ENCODE data around the gene PRPF4.

The PRPF4 gene

DNA sequence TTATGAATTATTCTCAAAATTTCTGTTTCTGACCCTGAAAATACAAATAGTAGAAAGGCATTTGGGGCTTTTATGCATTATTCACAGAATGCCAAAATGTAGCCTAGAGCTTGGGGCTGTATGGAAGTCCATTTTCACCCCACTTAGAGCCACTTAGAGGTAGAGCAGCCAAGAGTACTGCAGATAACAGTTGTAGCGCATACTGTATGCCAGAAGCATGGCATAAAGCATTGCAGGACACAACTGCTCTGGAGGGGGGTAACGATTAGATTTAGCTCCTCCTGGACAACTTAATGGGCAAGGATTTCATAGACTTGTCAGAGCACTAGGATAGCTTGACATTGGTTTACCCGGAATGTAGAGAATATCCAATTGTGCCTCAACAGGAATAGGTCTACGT lies 38.4 kb upstream of the PRPF4 start:
- Histone ChIP-seq H3K9me3 (ENCODE audit: severe bottlenecking) (no peaks in the 10 kb centered on the region), H3K36me3 (ENCODE audit: low read depth) (no peaks in the 10 kb centered on the region), H3K4me3 (ENCODE audit: severe bottlenecking) (no peak overlapping the region), H3K27ac (ENCODE audit: poor library complexity, severe bottlenecking) (no peak overlapping the region), H3K4me1 (ENCODE audit: insufficient read depth, poor library complexity, severe bottlenecking) (peaks cover 4% of the 10 kb centered on the region), H3K27me3 (ENCODE audit: insufficient read depth, poor library complexity, severe bottlenecking) (no peaks in the 10 kb centered on the region)
- ATAC-seq (ENCODE audit: low read depth) (no peak), DNase-seq (ENCODE audit: low spot score) (no peak)
- no peak for TF ChIP-seq CTCF (IDR thresholded peaks at IDR 0.05; ENCODE audit: poor library complexity, severe bottlenecking)

- no peak for ATAC-seq (ENCODE audit: low read depth)
- no peaks in the 10 kb centered on the region for H3K36me3 ChIP-seq (ENCODE audit: low read depth)
Measured at GRCh38 chr9:113238202-113238858, 37.1 kb upstream of the PRPF4 start.

DNA sequence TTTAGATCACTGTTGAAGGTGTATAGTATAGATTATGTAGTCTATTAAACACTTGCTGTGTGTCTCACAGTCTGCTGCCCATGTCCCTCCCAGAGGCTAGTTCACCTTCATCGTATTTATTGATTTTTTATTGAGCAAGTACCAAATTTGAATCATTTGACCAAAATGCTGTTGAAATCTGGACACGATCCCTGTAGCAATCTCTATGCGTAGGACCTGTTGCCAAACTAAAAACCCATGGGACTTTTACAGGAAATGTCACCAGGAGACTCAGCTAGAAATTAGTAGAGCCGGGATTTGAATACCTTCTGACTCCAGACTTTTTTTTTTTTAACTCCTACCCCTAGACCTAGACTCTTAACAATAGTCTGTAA lies 36.6 kb upstream of the PRPF4 start:
- H3K4me3 ChIP-seq (ENCODE audit: severe bottlenecking), result no peak overlapping the region
- ATAC-seq (ENCODE audit: low read depth), result no peak
- H3K9me3 ChIP-seq (ENCODE audit: severe bottlenecking), result no peaks in the 10 kb centered on the region
- no peaks in the 10 kb centered on the region for H3K4me1 ChIP-seq (ENCODE audit: insufficient read depth, poor library complexity, severe bottlenecking)
- no peaks in the 10 kb centered on the region for H3K27me3 ChIP-seq (ENCODE audit: insufficient read depth, poor library complexity, severe bottlenecking)
- no peak overlapping the region for H3K27ac ChIP-seq (ENCODE audit: poor library complexity, severe bottlenecking)
- H3K36me3 ChIP-seq (ENCODE audit: low read depth), result no peaks in the 10 kb centered on the region
- no peak for DNase-seq (ENCODE audit: low spot score)
- TF ChIP-seq CTCF (IDR thresholded peaks at IDR 0.05; ENCODE audit: poor library complexity, severe bottlenecking), result no peak

More at GRCh38 chr9:113238202-113238858, 37.1 kb upstream of the PRPF4 start:
- H3K4me3 ChIP-seq (ENCODE audit: severe bottlenecking), result no peak overlapping the region
- H3K9me3 ChIP-seq (ENCODE audit: severe bottlenecking), result no peaks in the 10 kb centered on the region
- H3K27me3 ChIP-seq (ENCODE audit: insufficient read depth, poor library complexity, severe bottlenecking), result no peaks in the 10 kb centered on the region
- no peak overlapping the region for H3K27ac ChIP-seq (ENCODE audit: poor library complexity, severe bottlenecking)
- TF ChIP-seq CTCF (IDR thresholded peaks at IDR 0.05; ENCODE audit: poor library complexity, severe bottlenecking), result no peak
- no peaks in the 10 kb centered on the region for H3K4me1 ChIP-seq (ENCODE audit: insufficient read depth, poor library complexity, severe bottlenecking)
- no peak for DNase-seq (ENCODE audit: low spot score)

DNA sequence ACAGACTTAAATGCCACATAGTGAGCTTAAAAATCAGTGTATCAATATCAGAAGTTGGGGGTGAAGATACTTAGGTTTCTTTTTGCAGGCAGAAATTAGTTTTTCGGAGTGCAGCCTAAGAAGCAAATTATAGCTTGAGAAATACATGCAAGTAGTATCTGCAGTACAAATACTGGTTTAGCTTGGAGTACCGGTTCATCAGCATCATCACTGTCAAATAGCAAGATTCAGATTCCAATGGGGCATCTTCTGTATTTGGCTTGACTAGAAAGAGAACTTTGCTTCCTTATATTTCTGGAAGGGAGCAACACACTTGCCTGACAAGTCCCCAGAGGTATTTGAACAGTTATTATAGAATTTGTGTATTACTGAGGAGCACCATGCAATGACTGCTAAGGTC lies 34.3 kb upstream of the PRPF4 start:
- Histone ChIP-seq H3K27ac (ENCODE audit: poor library complexity, severe bottlenecking) (no peak overlapping the region), H3K36me3 (ENCODE audit: low read depth) (no peaks in the 10 kb centered on the region), H3K27me3 (ENCODE audit: insufficient read depth, poor library complexity, severe bottlenecking) (no peaks in the 10 kb centered on the region), H3K9me3 (ENCODE audit: severe bottlenecking) (no peaks in the 10 kb centered on the region), H3K4me1 (ENCODE audit: insufficient read depth, poor library complexity, severe bottlenecking) (no peaks in the 10 kb centered on the region), H3K4me3 (ENCODE audit: severe bottlenecking) (no peak overlapping the region)
- ATAC-seq (ENCODE audit: low read depth) (no peak), DNase-seq (ENCODE audit: low spot score) (no peak)
- no peak for TF ChIP-seq CTCF (IDR thresholded peaks at IDR 0.05; ENCODE audit: poor library complexity, severe bottlenecking)

GRCh38 chr9:113244556-113244955 lies 30.9 kb upstream of the PRPF4 start:
- Histone ChIP-seq H3K36me3 (ENCODE audit: low read depth) (no peaks in the 10 kb centered on the region; the same call in 1 of the 2 replicates), H3K4me3 (ENCODE audit: severe bottlenecking) (no peak overlapping the region), H3K27me3 (ENCODE audit: insufficient read depth, poor library complexity, severe bottlenecking) (no peaks in the 10 kb centered on the region), H3K27ac (ENCODE audit: poor library complexity, severe bottlenecking) (no peak overlapping the region), H3K4me1 (ENCODE audit: insufficient read depth, poor library complexity, severe bottlenecking) (no peaks in the 10 kb centered on the region), H3K9me3 (ENCODE audit: severe bottlenecking) (no peaks in the 10 kb centered on the region)
- no peak for TF ChIP-seq CTCF (IDR thresholded peaks at IDR 0.05; ENCODE audit: poor library complexity, severe bottlenecking)
- no peak for DNase-seq (ENCODE audit: low spot score)
- no peak for ATAC-seq (ENCODE audit: low read depth)
